K562 (cell line): ENCODE measurements around the gene AKAP7. TPM values are rescaled to one million over a fixed set of nuclear protein-coding genes. Genes with fewer than 3 reads are reported as not detected.
A peak's percentile ranks its signal among the peaks of the same experiment; 100 is the strongest.

ENCODE experiments used
- ATAC-seq: fragments of 200-7000 bp; cut with Tn5 transposase; 3 replicates; pipeline ENCODE4 v1.9.1; 2020; ENCODE audit warnings: moderate library complexity
- BruUV-seq: library from RNA; stranded (reverse); fragments of 400-500 nt; replicated peaks from 2 replicates; lab custom pipeline; 2021; lab: Mats Ljungman, UMichigan
- CTCF ChIA-PET: fragments of 300-600 bp; formaldehyde crosslinking; extraction: SDS; loops from one replicate; lab custom pipeline; 2021; ENCODE audit warnings: low intra/inter-chr PET ratio; lab: Yijun Ruan, JAX
- POLR2A ChIA-PET: fragments of 300-600, 350-650 bp; sonication (Branson Sonifier 250); formaldehyde crosslinking; extraction: SDS; loops from one replicate; lab custom pipeline; 2021; ENCODE audit warnings: antibody characterized with exemption, inconsistent platforms; lab: Yijun Ruan, JAX
- DNase-seq, 4 experiments: peaks; one replicate each; pipeline versions ENCODE4 v3.0.0 to v3.0.0-alpha.2; 2011 to 2018; ENCODE audit warnings: low spot score in 3 of 4, mixed read lengths in 3 of 4; ENCODE audit errors: extremely low read depth in 1 of 4
- FAIRE-seq: peaks from 2 replicates; lab custom pipeline; 2011; peaks lifted over from hg19 to GRCh38; lab: Jason Lieb, UNC
- H2AFZ ChIP-seq: 2 replicates; pipeline ENCODE4 v1.6.0; 2011; ENCODE audit warnings: low read depth, low read length, control low read depth, inconsistent platforms
- H3K27ac ChIP-seq: fragments of 200-600 bp; 3 replicates; pipeline ENCODE4 v1.8.0; 2011; ENCODE audit warnings: low read depth, mild to moderate bottlenecking, control low read depth, inconsistent platforms, low read length, moderate library complexity, mixed read lengths; ENCODE audit errors: extremely low read depth
- H3K27me3 ChIP-seq, 2 experiments: fragments of 300-600 bp in 1 of 2; 2 replicates in 1 of 2; 3 replicates in 1 of 2; pipeline versions ENCODE4 v1.6.0 to v1.8.0; 2011; ENCODE audit warnings: inconsistent platforms in 2 of 2, low read length in 2 of 2, mild to moderate bottlenecking in 1 of 2, mixed read lengths in 1 of 2, moderate library complexity in 1 of 2; ENCODE audit not compliant: control insufficient read depth in 2 of 2, insufficient read depth in 2 of 2
- H3K36me3 ChIP-seq: fragments of 300-600 bp; 3 replicates; pipeline ENCODE4 v1.8.0; 2011; ENCODE audit warnings: mild to moderate bottlenecking, low read length, inconsistent platforms; ENCODE audit not compliant: control insufficient read depth, insufficient read depth
- H3K4me1 ChIP-seq, 2 experiments: fragments of 200-600 bp in 1 of 2; replicated peaks in 1 of 2; 2 replicates in 1 of 2; 3 replicates in 1 of 2; pipeline versions ENCODE4 v1.5.1 to v1.8.0; 2011; ENCODE audit warnings: inconsistent platforms in 2 of 2, low read length in 2 of 2, mild to moderate bottlenecking in 1 of 2, mixed read lengths in 1 of 2, moderate library complexity in 1 of 2; ENCODE audit not compliant: control insufficient read depth in 2 of 2, insufficient read depth in 2 of 2
- H3K4me2 ChIP-seq: 2 replicates; pipeline ENCODE4 v1.6.1; 2011; ENCODE audit warnings: low read length, control low read depth, inconsistent platforms, mixed read lengths; ENCODE audit not compliant: insufficient read depth
- H3K4me3 ChIP-seq: fragments of 200-600 bp; sonication (generic), shearing (Covaris generic); 2 replicates; pipeline ENCODE4 v1.5.1; 2016; ENCODE audit warnings: control low read depth, inconsistent platforms
- H3K79me2 ChIP-seq: fragments of 200-600 bp; 3 replicates; pipeline ENCODE4 v1.8.0; 2011; ENCODE audit warnings: low read length, inconsistent platforms; ENCODE audit not compliant: control insufficient read depth, insufficient read depth
- H3K9ac ChIP-seq, 2 experiments: 2 replicates each; pipeline versions ENCODE4 v1.6.0 to v1.6.1; 2011; ENCODE audit warnings: low read depth in 2 of 2, low read length in 2 of 2, control low read depth in 1 of 2, inconsistent platforms in 1 of 2, mild to moderate bottlenecking in 1 of 2, mixed read lengths in 1 of 2; ENCODE audit not compliant: insufficient read depth in 1 of 2
- H3K9me1 ChIP-seq: one replicate; pipeline ENCODE4 v1.6.0; 2011; ENCODE audit warnings: inconsistent platforms, mild to moderate bottlenecking, low read length, moderate library complexity; ENCODE audit not compliant: control insufficient read depth, insufficient read depth
- H3K9me3 ChIP-seq: replicated peaks from 2 replicates; pipeline ENCODE4 v1.5.1; 2011; ENCODE audit warnings: low read depth, low read length, inconsistent platforms; ENCODE audit not compliant: control insufficient read depth, insufficient read depth
- H4K20me1 ChIP-seq: replicated peaks from 2 replicates; pipeline ENCODE4 v1.6.1; 2011; ENCODE audit warnings: low read length, inconsistent platforms, mixed read lengths; ENCODE audit not compliant: control insufficient read depth, insufficient read depth
- CAMTA2 ChIP-seq: fragments of 250-450 bp; sonication (Bioruptor Pico); conservative IDR thresholded peaks from 2 replicates; pipeline ENCODE4 v1.5.1; 2022
- DPF2 ChIP-seq: fragments of 450-650 bp; IDR thresholded peaks from 2 replicates; pipeline ENCODE4 v1.6.1; 2016
- NR2C2 ChIP-seq, 2 experiments: fragments of 200-800 bp in 1 of 2; sonication (Bioruptor generic) in 1 of 2; sonication (generic) in 1 of 2; formaldehyde crosslinking in 1 of 2; IDR thresholded peaks; 2 replicates each; pipeline versions ENCODE4 v1.6.1 to v1.8.0; 2016 to 2022; ENCODE audit warnings: mild to moderate bottlenecking in 1 of 2, missing compliant biosample characterization in 1 of 2, missing genetic modification characterization in 1 of 2, missing genetic modification reagents in 1 of 2
- RAD21 ChIP-seq, 2 experiments: fragments of 250-450 bp in 1 of 2; fragments of 450-650 bp in 1 of 2; sonication (Bioruptor Pico) in 1 of 2; formaldehyde crosslinking in 1 of 2; IDR thresholded peaks in 1 of 2; conservative IDR thresholded peaks in 1 of 2; 2 replicates each; pipeline versions ENCODE4 v1.4.0 to v1.8.0; 2020 to 2022; ENCODE audit warnings: mild to moderate bottlenecking in 2 of 2, moderate library complexity in 1 of 2
- RAD51 ChIP-seq: fragments of 450-650 bp; IDR thresholded peaks from 2 replicates; pipeline ENCODE4 v1.7.1; 2016; ENCODE audit warnings: low read depth, mild to moderate bottlenecking, borderline replicate concordance
- SPI1 ChIP-seq: IDR thresholded peaks from 2 replicates; pipeline ENCODE4 v1.6.1; 2011; ENCODE audit warnings: low read depth, low read length, control low read depth, borderline replicate concordance
- ZNF316 ChIP-seq: fragments of 450-650 bp; IDR thresholded peaks from 2 replicates; pipeline ENCODE4 v1.6.1; 2016
- WGBS: fragments of 100-300 bp; shearing (Covaris generic); methylation state at CpG from one replicate; pipeline ENCODE4 v1.1.6; 2016; ENCODE audit warnings: low coverage, mixed read lengths; ENCODE audit not compliant: insufficient coverage; ENCODE audit errors: missing lambda C conversion rate; 5-methylcytosine and 5-hydroxymethylcytosine counted together
- in situ Hi-C: fragments of 300-500 bp; cut with MboI; formaldehyde crosslinking; loops from 4 replicates; pipeline ENCODE4 v1.15.0; 2018; ENCODE audit warnings: inconsistent platforms, mixed read lengths
- intact Hi-C: fragments of 100-400 bp; cut with micrococcal nuclease; formaldehyde crosslinking; loops from 2 replicates; pipeline ENCODE4 v1.14.2; 2022
- polyA plus RNA-seq, 8 experiments: library from polyadenylated mRNA; depleted of rRNA in 4 of 8; stranded (reverse) in 5 of 8; unstranded in 3 of 8; fragments of >200 nt; fragmentation: Nextera tagmentation in 2 of 8; fragmentation: Illumina TruSeq in 1 of 8; extraction: Ambion mirVana in 2 of 8; extraction: Trizol in 1 of 8; gene quantifications; 2 replicates each; pipeline versions ENCODE4 v1.2.1 to v1.2.3, GENCODE V29; 2011 to 2014; ENCODE audit warnings: inconsistent platforms in 1 of 8, missing spikeins in 1 of 8
- total RNA-seq, 7 experiments: library from RNA; depleted of rRNA in 6 of 7; stranded (reverse); fragments of >200 nt in 6 of 7; fragmentation: Illumina TruSeq in 2 of 7; extraction: Trizol in 2 of 7; gene quantifications; 2 replicates each; pipeline versions ENCODE4 v1.2.1 to v1.2.3, GENCODE V29; 2011 to 2021; ENCODE audit warnings: low replicate concordance in 1 of 7
- TF ChIP-seq, protein P1 (sequence below), 2 experiments: fragments of 450-650 bp in 1 of 2; sonication (generic) in 1 of 2; formaldehyde crosslinking in 1 of 2; IDR thresholded peaks; 2 replicates each; pipeline versions ENCODE4 v1.7.1 to v1.9.0; 2016 to 2022; ENCODE audit warnings: inconsistent platforms in 1 of 2, mild to moderate bottlenecking in 1 of 2, missing genetic modification reagents in 1 of 2
- TF ChIP-seq, protein P2 (sequence below): sonication (generic); formaldehyde crosslinking; IDR thresholded peaks from 2 replicates; pipeline ENCODE4 v1.8.1; 2023; ENCODE audit warnings: mild to moderate bottlenecking, missing genetic modification reagents

The AKAP7 gene
- total and polyA plus RNA-seq, 9 of the 15 experiments (the other 6 are each of a cell fraction or from before 2014, with no cell fraction given) = 0.82 to 2.6 (median 1.6) TPM

DNA sequence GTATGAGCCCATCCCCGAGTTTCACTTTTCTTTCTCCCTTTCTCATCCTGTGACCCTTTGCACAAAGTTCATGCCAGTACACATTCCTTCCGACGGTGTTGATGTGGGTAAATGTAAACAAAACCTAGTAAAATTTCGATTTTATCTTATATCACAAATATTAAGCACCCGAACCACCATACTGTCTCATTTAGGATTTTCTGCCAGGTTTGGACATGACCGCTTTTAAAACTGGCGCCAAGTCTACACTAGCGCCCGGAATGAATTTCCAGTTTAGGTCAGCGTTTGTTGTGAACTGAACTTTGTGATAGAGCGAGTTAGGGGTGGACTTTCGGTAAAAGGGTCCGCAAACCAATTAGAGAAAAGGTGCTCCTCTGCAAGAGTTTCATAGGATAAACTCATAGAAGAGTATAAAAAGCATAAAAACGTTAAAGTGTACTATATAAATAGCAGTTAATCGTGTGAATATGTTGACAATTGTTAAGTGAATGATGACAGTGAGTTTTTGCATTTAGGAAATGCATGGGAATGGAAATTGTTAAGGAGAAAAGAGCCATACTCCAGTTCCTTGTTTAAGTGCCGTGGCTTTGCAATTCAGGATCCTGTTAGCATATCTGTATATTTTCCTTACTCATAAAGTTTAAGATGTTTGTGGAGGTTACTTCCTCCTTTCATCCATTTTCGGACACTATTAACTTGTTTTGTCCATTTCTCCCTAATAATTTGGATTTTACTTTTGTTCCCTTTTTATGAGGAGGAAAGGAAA, 937 bp downstream of the AKAP7 start:
- Histone ChIP-seq H3K9me3 (no peaks in the 10 kb centered on the region), H4K20me1 (no peaks in the 10 kb centered on the region), H3K4me3 (peak overlapping the region; percentile 47), H3K27ac (peak overlapping the region; percentile 42; the same call in 1 of the 3 replicates), H3K36me3 (no peaks in the 10 kb centered on the region), H3K4me1 (peaks cover 0 to 10% of the 10 kb centered on the region in 2 experiments; a peak in 2 of 5 replicates), H3K4me2 (peak overlapping the region; percentile 72), H2AFZ (peak overlapping the region; percentile 88), H3K27me3 (peaks cover 9 to 23% of the 10 kb centered on the region in 2 experiments; a peak in 3 of 5 replicates), H3K9me1 (no peaks in the 10 kb centered on the region), H3K9ac (peak overlapping the region; percentile 47 to 89), H3K79me2 (no peaks in the 10 kb centered on the region)
- peak in 1 of 4 experiments; percentile 28 for DNase-seq
- peak; percentile 18 for ATAC-seq
- FAIRE-seq = peak; percentile 59
- intact Hi-C loops = no loop called here
- ChIA-PET CTCF (no interaction called here), POLR2A (interaction anchor here (0.6 to 0.8 kb wide), 2 partner anchors 208 to 245 kb away, joined by 3 read pairs; no protein-coding TSS in a partner anchor)
- 17% methylated on average over 17 of the region's 17 CpGs for WGBS
- BruUV-seq = TSS peak; percentile 54
- in situ Hi-C loops = no loop called here
- no peak for TF ChIP-seq NR2C2 (CRISPR knock-in tag; IDR thresholded peaks at IDR 0.05)
- TF ChIP-seq NR2C2 (tag; IDR thresholded peaks at IDR 0.05) = peak; percentile 44; the same call in 1 of the 2 replicates
- TF ChIP-seq SPI1 = 0 out of 2 replicates have a peak, but pooled peaks have one; percentile 1
- TF ChIP-seq, protein P1, sequence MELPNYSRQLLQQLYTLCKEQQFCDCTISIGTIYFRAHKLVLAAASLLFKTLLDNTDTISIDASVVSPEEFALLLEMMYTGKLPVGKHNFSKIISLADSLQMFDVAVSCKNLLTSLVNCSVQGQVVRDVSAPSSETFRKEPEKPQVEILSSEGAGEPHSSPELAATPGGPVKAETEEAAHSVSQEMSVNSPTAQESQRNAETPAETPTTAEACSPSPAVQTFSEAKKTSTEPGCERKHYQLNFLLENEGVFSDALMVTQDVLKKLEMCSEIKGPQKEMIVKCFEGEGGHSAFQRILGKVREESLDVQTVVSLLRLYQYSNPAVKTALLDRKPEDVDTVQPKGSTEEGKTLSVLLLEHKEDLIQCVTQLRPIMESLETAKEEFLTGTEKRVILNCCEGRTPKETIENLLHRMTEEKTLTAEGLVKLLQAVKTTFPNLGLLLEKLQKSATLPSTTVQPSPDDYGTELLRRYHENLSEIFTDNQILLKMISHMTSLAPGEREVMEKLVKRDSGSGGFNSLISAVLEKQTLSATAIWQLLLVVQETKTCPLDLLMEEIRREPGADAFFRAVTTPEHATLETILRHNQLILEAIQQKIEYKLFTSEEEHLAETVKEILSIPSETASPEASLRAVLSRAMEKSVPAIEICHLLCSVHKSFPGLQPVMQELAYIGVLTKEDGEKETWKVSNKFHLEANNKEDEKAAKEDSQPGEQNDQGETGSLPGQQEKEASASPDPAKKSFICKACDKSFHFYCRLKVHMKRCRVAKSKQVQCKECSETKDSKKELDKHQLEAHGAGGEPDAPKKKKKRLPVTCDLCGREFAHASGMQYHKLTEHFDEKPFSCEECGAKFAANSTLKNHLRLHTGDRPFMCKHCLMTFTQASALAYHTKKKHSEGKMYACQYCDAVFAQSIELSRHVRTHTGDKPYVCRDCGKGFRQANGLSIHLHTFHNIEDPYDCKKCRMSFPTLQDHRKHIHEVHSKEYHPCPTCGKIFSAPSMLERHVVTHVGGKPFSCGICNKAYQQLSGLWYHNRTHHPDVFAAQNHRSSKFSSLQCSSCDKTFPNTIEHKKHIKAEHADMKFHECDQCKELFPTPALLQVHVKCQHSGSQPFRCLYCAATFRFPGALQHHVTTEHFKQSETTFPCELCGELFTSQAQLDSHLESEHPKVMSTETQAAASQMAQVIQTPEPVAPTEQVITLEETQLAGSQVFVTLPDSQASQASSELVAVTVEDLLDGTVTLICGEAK (IDR thresholded peaks at IDR 0.05) = peak; percentile 58; the same call in 1 of the 2 replicates
- TF ChIP-seq, protein P1 (CRISPR knock-in tag; IDR thresholded peaks at IDR 0.05) = no peak
- TF ChIP-seq, protein P2, sequence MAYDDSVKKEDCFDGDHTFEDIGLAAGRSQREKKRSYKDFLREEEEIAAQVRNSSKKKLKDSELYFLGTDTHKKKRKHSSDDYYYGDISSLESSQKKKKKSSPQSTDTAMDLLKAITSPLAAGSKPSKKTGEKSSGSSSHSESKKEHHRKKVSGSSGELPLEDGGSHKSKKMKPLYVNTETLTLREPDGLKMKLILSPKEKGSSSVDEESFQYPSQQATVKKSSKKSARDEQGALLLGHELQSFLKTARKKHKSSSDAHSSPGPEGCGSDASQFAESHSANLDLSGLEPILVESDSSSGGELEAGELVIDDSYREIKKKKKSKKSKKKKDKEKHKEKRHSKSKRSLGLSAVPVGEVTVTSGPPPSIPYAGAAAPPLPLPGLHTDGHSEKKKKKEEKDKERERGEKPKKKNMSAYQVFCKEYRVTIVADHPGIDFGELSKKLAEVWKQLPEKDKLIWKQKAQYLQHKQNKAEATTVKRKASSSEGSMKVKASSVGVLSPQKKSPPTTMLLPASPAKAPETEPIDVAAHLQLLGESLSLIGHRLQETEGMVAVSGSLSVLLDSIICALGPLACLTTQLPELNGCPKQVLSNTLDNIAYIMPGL (CRISPR knock-in tag) = 0 out of 2 replicates have a peak, but pooled peaks have one; percentile 29
- TF ChIP-seq ZNF316 = peak; percentile 40
- TF ChIP-seq RAD51 = no peak
- TF ChIP-seq CAMTA2 (CRISPR knock-in tag) = no peak
- no peak for TF ChIP-seq DPF2
- no peak for TF ChIP-seq RAD21 (CRISPR knock-in tag; conservative IDR thresholded peaks at IDR 0.05 in 1 of 2, IDR thresholded peaks at IDR 0.05 in 1 of 2)
